ENCODE data around the gene DMGDH. TPM values are rescaled to one million over a fixed set of nuclear protein-coding genes. Genes with fewer than 3 reads are reported as not detected.

The DMGDH gene
- total RNA-seq, 1 donor from 2014 or later, result not detected

GRCh38 chr5:79014631-79015030, 54.8 kb downstream of the DMGDH start:
- no peaks in the 10 kb centered on the region for H3K36me3 Mint-ChIP-seq (ENCODE audit: low read depth)
- intact Hi-C loops (cut with micrococcal nuclease), result no loop called here
- no peak overlapping the region for H3K27ac Mint-ChIP-seq
- DNase-seq, result no peak
- H3K4me1 Mint-ChIP-seq, result no peaks in the 10 kb centered on the region
- H3K4me3 Mint-ChIP-seq, result no peak overlapping the region
- peaks cover 52% of the 10 kb centered on the region for H3K27me3 Mint-ChIP-seq
- H3K9me3 Mint-ChIP-seq, result peaks cover 8% of the 10 kb centered on the region

DNA sequence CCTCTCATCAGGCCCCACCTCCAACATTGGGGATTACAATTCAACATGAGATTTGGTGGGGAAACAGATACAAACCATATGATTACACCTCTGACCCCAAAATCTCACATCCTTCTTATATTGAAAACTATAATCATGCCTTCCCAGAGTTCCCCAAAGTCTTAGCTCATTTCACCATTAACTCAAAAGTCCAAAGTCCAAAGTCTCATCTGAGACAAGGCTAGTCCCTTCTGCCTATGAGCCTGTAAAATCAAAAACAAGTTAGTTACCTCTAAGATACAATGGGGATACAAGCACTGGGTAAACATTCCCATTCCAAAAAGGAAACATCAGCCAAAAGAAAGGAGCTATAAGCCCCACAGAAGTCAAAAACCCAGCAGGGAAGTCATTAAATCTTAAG, 57.6 kb downstream of the DMGDH start:
- intact Hi-C loops (cut with micrococcal nuclease), result no loop called here
- H3K4me1 Mint-ChIP-seq, result no peaks in the 10 kb centered on the region
- no peak overlapping the region for H3K27ac Mint-ChIP-seq
- H3K36me3 Mint-ChIP-seq (ENCODE audit: low read depth), result no peaks in the 10 kb centered on the region
- no peak for DNase-seq
- peaks cover 8% of the 10 kb centered on the region for H3K9me3 Mint-ChIP-seq
- peaks cover 40% of the 10 kb centered on the region for H3K27me3 Mint-ChIP-seq
- no peak overlapping the region for H3K4me3 Mint-ChIP-seq

- no peaks in the 10 kb centered on the region for H3K4me1 Mint-ChIP-seq
- no peak for DNase-seq
- H3K27me3 Mint-ChIP-seq, result peaks cover 40% of the 10 kb centered on the region
- no peak overlapping the region for H3K27ac Mint-ChIP-seq
- H3K36me3 Mint-ChIP-seq (ENCODE audit: low read depth), result no peaks in the 10 kb centered on the region
- no peak overlapping the region for H3K4me3 Mint-ChIP-seq
- H3K9me3 Mint-ChIP-seq, result peaks cover 8% of the 10 kb centered on the region
- intact Hi-C loops (cut with micrococcal nuclease), result no loop called here
These were observed 58.1 kb downstream of the DMGDH start for GRCh38 chr5:79011219-79011836.

GRCh38 chr5:79008362-79008761, 61.1 kb downstream of the DMGDH start:
- H3K4me3 Mint-ChIP-seq, result no peak overlapping the region
- no peaks in the 10 kb centered on the region for H3K36me3 Mint-ChIP-seq (ENCODE audit: low read depth)
- H3K9me3 Mint-ChIP-seq, result peaks cover 6% of the 10 kb centered on the region
- no peaks in the 10 kb centered on the region for H3K4me1 Mint-ChIP-seq
- DNase-seq, result no peak
- H3K27ac Mint-ChIP-seq, result no peak overlapping the region
- intact Hi-C loops (cut with micrococcal nuclease), result no loop called here
- peaks cover 38% of the 10 kb centered on the region for H3K27me3 Mint-ChIP-seq

DNA sequence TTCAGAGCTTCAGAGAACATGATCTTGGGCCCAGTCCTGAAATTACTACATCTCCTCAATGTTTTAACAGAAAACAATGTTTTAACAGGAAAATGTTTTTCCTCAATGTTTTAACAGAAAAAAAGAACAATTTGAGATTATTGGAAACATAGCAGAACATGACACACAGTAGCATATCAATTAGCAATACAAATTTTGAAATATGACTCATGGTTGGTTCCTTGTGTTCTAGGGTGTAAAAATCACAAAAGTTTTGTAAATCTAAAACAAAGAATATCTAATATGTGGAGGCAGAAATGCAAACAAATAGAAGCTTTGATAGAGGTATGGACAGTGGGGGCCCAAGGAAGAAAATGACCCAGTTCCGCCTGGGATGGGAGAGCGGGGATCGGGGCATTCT, 61.6 kb downstream of the DMGDH start:
- Mint-ChIP-seq H3K27me3 (peaks cover 38% of the 10 kb centered on the region), H3K9me3 (peaks cover under 1% of the 10 kb centered on the region)

DNA sequence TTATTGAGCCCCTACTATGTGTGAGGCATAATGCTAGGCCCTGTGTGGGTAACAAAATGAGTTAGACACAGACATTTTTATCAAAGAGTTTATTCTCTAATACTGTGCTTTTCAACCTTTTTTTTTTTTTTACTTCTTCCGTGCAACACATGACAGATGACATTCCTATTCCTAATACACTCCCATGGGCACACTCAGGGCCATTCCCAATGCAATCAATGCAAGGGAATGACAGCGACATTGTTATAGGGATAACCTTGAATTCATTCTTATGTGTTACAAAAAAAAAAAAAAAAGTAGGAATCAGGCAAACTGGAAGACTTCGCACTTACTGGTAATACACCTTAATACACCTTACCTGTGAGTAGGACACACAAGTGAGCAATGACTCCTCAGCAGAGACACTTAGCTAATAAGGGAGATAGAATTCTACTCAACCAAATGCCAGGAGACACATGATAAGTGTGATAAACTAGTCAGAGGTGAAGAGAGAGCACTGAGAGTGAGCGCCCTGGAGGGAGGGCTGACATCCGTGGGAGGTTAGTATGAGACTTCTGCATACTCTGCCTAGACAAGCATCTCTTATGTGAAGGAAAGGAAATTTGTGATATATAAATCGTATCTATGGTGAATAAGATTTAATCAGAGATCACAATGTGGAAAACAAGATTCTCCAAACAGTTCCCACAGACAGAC, 63.4 kb downstream of the DMGDH start:
- H3K9me3 Mint-ChIP-seq, result no peaks in the 10 kb centered on the region
- H3K4me1 Mint-ChIP-seq, result no peaks in the 10 kb centered on the region
- no peak for DNase-seq
- no peaks in the 10 kb centered on the region for H3K36me3 Mint-ChIP-seq (ENCODE audit: low read depth)
- intact Hi-C loops (cut with micrococcal nuclease), result no loop called here
- H3K27ac Mint-ChIP-seq, result no peak overlapping the region
- H3K27me3 Mint-ChIP-seq, result peaks cover 45% of the 10 kb centered on the region
- no peak overlapping the region for H3K4me3 Mint-ChIP-seq

More for the DNA sequence above, 61.6 kb downstream of the DMGDH start:
- no peak for DNase-seq
- Mint-ChIP-seq H3K4me1 (no peaks in the 10 kb centered on the region), H3K27ac (no peak overlapping the region), H3K36me3 (ENCODE audit: low read depth) (no peaks in the 10 kb centered on the region), H3K4me3 (no peak overlapping the region)
- intact Hi-C loops (cut with micrococcal nuclease), result no loop called here

GRCh38 chr5:79005151-79005550, 64.3 kb downstream of the DMGDH start:
- H3K9me3 Mint-ChIP-seq, result no peaks in the 10 kb centered on the region
- no peak overlapping the region for H3K27ac Mint-ChIP-seq
- H3K4me1 Mint-ChIP-seq, result no peaks in the 10 kb centered on the region
- intact Hi-C loops (cut with micrococcal nuclease), result no loop called here
- DNase-seq, result no peak
- H3K36me3 Mint-ChIP-seq (ENCODE audit: low read depth), result no peaks in the 10 kb centered on the region
- H3K27me3 Mint-ChIP-seq, result peaks cover 45% of the 10 kb centered on the region
- H3K4me3 Mint-ChIP-seq, result no peak overlapping the region

GRCh38 chr5:79002374-79002773, 67.1 kb downstream of the DMGDH start:
- Mint-ChIP-seq H3K9me3 (no peaks in the 10 kb centered on the region), H3K27me3 (peaks cover 52% of the 10 kb centered on the region)

DNA sequence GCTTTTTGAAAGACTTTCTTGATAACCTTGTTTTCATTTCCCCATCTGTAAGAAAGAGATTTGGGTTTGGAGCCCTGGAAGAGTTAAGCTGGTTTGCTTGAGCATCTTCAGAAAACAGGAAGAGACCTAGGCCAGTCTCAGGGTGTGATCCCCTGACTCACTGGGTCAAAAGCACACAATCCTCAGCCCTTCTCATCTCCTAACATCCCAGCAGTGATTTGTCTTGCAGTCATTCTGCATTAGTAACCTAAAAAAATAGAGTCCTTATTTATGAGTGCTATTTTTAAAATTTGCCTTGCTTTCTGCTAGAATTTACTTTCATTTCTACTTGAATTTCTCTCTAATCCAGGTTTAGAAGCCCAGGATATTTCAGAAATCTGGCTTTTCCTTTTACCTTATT, 68.0 kb downstream of the DMGDH start:
- Mint-ChIP-seq H3K36me3 (ENCODE audit: low read depth) (no peaks in the 10 kb centered on the region), H3K4me3 (no peak overlapping the region), H3K27me3 (peaks cover 50% of the 10 kb centered on the region), H3K4me1 (no peaks in the 10 kb centered on the region), H3K9me3 (no peaks in the 10 kb centered on the region), H3K27ac (no peak overlapping the region)
- DNase-seq, result no peak
- intact Hi-C loops (cut with micrococcal nuclease), result no loop called here

More at GRCh38 chr5:79002374-79002773, 67.1 kb downstream of the DMGDH start:
- DNase-seq, result no peak
- Mint-ChIP-seq H3K4me3 (no peak overlapping the region), H3K4me1 (no peaks in the 10 kb centered on the region), H3K27ac (no peak overlapping the region), H3K36me3 (ENCODE audit: low read depth) (no peaks in the 10 kb centered on the region)
- intact Hi-C loops (cut with micrococcal nuclease), result no loop called here

GRCh38 chr5:78997090-78997489, 72.4 kb downstream of the DMGDH start:
- peaks cover 27% of the 10 kb centered on the region for H3K27me3 Mint-ChIP-seq
- H3K9me3 Mint-ChIP-seq, result no peaks in the 10 kb centered on the region
- no peak overlapping the region for H3K27ac Mint-ChIP-seq
- no peak for DNase-seq
- no peak overlapping the region for H3K4me3 Mint-ChIP-seq
- intact Hi-C loops (cut with micrococcal nuclease), result no loop called here
- H3K36me3 Mint-ChIP-seq (ENCODE audit: low read depth), result no peaks in the 10 kb centered on the region
- peaks cover 5% of the 10 kb centered on the region for H3K4me1 Mint-ChIP-seq

GRCh38 chr5:78995521-78996007, 73.9 kb downstream of the DMGDH start:
- no peaks in the 10 kb centered on the region for H3K36me3 Mint-ChIP-seq (ENCODE audit: low read depth)
- H3K4me3 Mint-ChIP-seq, result no peak overlapping the region
- no peaks in the 10 kb centered on the region for H3K9me3 Mint-ChIP-seq
- intact Hi-C loops (cut with micrococcal nuclease), result no loop called here
- no peak for DNase-seq
- peaks cover 21% of the 10 kb centered on the region for H3K27me3 Mint-ChIP-seq
- no peak overlapping the region for H3K27ac Mint-ChIP-seq
- peaks cover 5% of the 10 kb centered on the region for H3K4me1 Mint-ChIP-seq

DNA sequence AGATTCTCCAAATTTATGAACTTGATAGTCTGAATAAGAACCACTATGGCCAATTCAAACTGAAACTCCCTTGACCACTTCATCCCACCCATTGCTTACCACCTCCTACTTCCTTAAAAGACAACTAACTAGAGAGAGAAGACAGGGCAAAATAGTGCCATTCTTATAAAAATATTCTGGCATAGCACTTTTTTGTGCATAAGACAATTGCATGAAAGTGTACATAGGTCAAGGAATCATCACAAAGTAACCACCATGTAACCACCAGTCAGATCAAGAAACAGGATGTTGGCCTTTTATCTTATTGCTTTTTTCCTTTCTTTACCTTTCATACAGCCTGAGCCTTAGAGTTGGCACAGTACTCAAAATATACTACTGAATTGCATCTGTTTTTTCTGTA, 76.3 kb downstream of the DMGDH start:
- peaks cover 10% of the 10 kb centered on the region for H3K27me3 Mint-ChIP-seq
- DNase-seq, result no peak
- peaks cover 5% of the 10 kb centered on the region for H3K4me1 Mint-ChIP-seq
- H3K4me3 Mint-ChIP-seq, result no peak overlapping the region
- intact Hi-C loops (cut with micrococcal nuclease), result no loop called here
- no peak overlapping the region for H3K27ac Mint-ChIP-seq
- H3K36me3 Mint-ChIP-seq (ENCODE audit: low read depth), result no peaks in the 10 kb centered on the region
- no peaks in the 10 kb centered on the region for H3K9me3 Mint-ChIP-seq

GRCh38 chr5:78992146-78992545, 77.3 kb downstream of the DMGDH start:
- no peak for DNase-seq
- intact Hi-C loops (cut with micrococcal nuclease), result no loop called here
- Mint-ChIP-seq H3K4me1 (peaks cover 5% of the 10 kb centered on the region), H3K27me3 (peaks cover 4% of the 10 kb centered on the region), H3K4me3 (no peak overlapping the region), H3K27ac (no peak overlapping the region), H3K9me3 (no peaks in the 10 kb centered on the region), H3K36me3 (ENCODE audit: low read depth) (no peaks in the 10 kb centered on the region)

DNA sequence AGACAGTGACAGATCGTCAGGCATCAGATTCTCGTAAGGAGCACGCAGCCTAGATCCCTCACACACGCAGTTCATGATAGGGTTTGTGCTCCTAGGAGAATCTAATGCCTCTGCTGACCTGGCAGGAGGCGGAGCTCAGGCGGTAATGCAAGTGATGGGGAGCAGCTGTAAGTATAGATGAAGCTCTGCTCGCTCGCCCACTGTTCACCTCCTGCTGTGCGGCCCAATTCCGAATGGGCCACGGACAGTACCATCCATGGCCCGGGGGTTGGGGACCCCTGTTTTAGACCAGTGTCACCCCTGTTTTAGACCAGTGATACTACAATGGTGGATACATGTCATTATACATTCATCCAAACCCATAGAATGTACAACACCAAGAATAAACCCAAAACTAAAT, 80.4 kb downstream of the DMGDH start:
- DNase-seq, result no peak
- Mint-ChIP-seq H3K27me3 (no peaks in the 10 kb centered on the region), H3K27ac (no peak overlapping the region), H3K4me3 (no peak overlapping the region), H3K36me3 (ENCODE audit: low read depth) (no peaks in the 10 kb centered on the region), H3K9me3 (no peaks in the 10 kb centered on the region), H3K4me1 (peaks cover 17% of the 10 kb centered on the region)
- intact Hi-C loops (cut with micrococcal nuclease), result loop anchor here (10.0 kb wide), 3 partner anchors 694 to 1214 kb away; partner anchors contain the start of genes AP3B1, MTX3 and TBCA
